HG03097 (cell line): ENCODE measurements around the gene RGS3.

Source experiments
- ATAC-seq: cut with Tn5 transposase; IDR thresholded peaks from one replicate; pipeline ENCODE4 v1.9.1; 2021; ENCODE audit not compliant: unreplicated experiment, low FRiP score

Gene RGS3

DNA sequence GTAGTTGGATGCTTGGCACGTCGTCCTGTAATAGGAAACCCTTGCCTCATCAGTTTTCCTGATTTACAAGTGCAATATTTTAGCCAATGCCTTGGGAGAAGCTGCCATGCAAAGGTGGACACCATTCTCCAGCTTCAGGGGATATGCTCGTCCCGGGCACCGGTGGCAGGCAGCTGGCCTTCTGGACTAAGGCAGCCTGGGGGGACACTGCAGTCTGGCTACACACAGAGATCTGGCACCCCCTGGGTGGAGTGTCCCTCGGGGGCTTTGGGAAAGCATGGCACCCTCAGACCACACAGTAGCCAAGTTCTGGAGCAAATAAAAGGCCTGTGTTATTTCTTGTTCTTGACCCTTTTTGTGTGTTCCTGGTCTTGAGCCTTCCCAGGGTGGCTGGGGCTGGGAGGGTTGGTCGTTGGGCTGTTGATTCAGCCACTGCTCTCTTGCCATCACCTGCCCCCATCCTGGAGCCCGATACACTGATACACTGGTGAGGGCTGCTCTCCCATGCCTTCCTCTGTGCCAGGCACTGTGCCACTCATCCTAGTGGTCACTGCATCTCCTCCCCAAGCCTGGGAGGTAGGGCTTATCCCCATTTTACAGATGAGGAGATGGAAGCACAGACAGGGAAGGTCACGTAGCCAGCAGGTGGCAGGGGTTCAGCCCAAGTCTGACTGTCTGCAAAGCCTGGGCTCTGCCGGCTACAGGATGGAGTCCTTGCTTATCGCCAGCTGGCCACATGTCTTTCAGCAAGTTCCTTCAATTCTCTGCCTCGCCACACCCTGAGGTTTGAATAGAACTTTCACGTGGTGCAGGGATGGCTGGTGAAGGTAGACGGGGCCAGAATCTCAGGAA lies 134.1 kb downstream of the RGS3 start:
- ATAC-seq = no peak

DNA sequence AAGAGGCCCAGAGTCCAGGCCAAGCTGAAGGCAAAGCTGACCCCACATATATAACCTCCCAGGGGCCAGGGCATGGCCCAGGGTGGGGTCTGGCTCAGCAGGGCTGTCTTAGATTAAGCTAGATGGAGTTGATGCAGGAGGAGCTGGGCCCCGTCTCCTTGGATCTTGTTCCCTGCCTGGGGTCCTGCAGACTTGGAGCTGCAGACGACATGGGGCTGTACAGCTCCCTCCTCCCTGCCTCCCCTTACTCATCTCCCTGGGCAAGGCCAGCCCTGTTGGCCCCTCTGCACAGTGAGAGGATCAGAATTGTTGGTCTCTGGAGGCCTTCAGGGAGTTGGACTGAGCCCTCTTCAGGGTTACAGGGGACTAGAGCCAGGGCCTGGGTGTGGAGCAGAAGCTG lies 134.9 kb downstream of the RGS3 start:
- no peak for ATAC-seq

DNA sequence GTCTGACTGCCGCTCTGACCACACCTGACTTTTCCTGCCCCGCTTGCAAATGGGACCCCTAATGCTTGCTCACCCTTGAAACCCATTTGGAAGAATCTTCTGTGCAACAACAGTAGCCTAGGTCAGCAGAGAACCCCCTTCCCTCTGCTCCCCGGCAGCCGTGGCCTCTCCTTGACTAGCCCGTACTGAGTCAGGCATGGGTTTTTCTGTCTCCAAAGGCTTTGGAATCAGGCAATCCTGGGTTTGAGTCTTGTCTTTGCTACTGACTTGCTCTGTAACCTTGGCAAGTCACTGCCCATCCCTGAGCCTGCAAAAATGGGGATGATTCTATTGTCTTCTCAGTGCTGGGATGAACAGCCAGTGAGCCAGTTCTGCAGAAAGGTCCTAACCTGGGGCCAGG lies 135.4 kb downstream of the RGS3 start:
- no peak for ATAC-seq

GRCh38 chr9:113599646-113600022 lies 136.1 kb downstream of the RGS3 start:
- no peak for ATAC-seq

DNA sequence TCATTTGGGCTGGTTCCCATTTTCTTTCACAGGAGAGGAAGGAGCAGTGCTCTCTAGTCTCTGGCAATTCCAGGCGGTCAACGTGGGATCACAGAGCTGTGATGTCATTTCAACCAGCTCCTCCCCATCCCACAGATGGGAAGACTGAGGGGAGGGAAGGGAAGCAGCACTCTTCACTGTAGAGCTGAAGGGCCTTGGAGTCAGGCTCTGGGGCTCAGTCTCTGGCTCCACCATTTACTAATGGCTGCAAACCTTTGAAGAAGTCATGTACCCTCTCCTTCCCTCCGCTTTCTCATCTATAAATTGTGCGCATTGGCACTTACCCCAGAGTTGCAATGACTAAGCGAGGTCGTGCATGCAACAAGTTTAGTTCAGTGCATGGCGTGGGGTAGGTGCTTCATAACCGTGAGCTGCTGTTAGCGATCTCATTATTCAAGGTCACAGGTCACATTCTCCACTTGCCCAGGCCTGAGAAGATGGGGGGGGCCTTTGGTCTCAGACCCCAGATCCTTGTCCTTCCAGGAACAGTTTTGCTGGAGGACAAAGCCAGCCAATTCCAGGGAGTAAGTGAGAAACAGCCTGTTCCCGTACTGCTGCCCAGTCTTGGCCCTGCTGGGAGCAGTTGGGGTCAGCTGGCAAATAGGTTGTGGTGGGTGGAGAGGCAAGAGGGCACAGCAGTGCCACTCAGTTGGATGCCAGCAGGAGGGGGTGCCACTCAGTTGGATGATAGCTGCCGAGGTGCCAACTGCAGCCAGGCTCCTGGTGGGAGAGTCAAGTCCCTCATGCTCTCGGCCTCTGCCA lies 136.7 kb downstream of the RGS3 start:
- ATAC-seq = no peak

GRCh38 chr9:113600871-113601614 lies 137.5 kb downstream of the RGS3 start:
- ATAC-seq = no peak

- ATAC-seq = no peak
Observed at GRCh38 chr9:113601656-113602055, 138.1 kb downstream of the RGS3 start.

DNA sequence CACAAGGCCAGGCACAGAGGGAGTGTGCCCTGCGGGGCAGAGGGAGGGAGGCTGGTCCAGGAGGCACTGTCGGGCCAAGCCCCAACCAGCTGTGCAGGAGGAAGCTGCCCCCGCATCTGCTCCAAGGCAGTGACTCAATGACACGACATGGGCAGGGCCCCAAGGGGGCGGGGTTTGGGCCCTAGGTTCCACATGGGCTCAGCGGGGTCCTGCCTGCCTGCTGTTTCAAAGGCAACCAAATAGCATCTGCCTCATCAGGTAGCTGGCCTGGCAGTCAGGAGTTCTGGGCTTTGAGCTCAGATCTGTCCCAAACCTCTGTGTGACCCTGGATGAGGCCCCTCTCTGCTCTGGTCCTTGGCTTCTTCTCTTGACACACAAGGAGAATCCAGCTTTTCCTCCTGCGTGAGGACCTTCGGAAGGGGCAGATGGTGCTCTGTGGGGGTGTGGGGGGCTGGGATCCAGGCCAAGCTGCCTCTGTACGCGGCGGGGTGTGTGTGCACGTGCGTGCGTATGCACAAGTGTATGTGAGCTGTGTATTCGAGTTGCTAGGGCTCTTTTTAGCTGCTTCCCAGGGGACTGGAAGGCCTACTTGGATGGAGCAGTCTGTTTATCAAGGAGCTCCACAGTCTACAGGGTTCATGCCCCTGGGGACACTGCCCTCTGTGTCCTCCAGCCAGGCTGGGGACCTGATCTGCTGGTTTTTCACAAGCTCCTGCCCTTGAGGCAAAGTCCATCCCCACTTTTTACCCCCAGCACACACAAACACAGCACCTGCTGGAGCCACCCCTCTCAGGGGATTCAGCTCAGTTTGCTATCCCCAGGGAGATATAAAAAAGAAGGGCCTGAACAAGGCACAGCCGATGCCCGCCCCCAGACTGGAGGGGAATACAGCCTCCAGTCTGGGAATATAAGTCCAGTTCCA lies 138.9 kb downstream of the RGS3 start:
- no peak for ATAC-seq

DNA sequence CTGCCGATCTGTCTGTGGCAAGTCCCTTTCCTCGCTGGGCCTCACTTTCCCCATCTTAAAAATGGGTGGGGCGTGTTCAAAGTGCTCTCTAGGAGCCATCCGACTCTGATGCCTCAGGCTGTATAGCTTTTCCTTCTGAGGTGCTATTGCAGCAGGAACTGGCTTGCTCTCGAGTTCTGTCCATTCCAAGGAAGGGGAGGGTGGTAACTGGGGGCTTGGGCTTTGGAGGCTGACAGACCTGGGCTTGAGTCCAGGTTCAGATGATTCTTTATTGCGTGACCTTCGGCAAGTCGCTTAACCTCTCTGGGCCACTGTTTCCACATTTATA lies 139.5 kb downstream of the RGS3 start:
- no peak for ATAC-seq

GRCh38 chr9:113603773-113604172 lies 140.2 kb downstream of the RGS3 start:
- ATAC-seq = no peak

DNA sequence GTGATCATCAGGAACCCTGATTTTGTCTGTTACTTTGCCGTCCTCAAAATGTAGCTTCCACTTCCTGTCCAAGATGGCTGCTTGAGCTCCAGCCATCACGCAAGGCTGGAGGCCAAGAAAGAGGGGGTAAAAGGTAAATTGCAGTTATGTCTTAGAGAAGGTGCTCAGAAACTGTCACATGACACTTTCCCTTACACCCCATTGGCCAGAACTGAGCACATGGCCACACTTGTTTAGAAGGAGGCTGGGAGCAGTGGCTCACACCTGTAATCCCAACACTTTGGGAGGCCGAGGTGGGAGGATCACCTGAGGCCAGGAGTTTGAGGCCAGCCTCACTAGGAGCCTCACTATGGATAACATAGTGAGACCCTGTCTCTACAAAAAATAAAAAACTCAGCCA lies 140.9 kb downstream of the RGS3 start:
- no peak for ATAC-seq

DNA sequence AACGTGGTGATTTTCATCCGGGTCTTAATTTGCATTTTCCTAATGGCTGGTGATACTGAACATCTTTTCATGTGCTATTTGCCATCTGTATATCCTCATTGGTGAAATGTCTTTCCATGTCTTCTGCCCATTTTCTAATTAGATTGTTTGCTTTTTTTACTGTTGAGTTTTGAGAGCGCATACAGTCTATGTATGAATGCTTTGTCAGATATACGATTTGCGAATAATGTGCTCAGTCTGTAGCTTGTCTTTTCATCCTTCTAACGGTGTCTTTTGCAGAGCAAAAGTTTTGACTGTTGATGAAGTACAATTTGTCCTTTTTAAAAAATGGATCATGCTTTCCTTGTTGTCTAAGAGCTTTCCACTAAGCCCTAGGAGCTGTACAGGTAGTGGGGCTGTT lies 143.0 kb downstream of the RGS3 start:
- ATAC-seq = no peak

GRCh38 chr9:113608082-113608685 lies 144.7 kb downstream of the RGS3 start:
- no peak for ATAC-seq

- ATAC-seq = no peak
Observed at GRCh38 chr9:113609562-113610318, 146.2 kb downstream of the RGS3 start.

DNA sequence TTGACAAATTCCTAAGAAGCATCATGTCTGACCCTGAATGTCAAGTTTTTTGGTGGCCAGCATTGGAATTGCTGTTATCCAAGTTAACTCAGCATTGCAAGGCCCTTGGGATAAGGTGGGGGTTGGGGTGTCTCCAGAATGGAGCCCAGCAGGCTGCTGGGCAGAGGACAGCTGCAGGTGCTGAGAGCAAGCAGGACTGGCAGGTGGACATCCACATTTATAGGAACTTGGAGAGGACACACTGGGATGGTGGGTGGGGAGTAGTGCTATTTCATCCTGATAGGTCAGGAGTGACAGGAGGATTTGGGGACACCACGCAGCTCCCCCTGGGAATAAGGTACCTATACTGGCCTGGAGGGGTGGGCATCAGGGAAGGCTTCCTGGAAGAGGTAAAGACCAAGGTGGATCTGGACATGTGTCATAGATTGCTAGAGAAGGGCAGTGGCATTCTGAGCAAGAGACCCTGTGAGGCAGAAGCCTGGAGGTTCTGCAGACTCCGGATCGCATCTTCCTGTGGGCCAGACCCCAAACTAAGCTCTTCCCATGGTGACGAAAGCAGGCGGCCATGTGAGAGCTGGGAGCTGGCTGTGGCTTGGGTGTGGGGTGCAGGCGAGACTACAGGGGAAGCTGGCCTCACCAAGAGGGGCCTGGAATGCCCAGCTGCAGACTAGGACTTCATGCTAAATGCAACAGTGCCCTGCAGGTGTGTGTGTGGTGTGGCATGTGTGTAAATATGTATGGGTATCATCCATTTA lies 148.1 kb downstream of the RGS3 start:
- no peak for ATAC-seq

DNA sequence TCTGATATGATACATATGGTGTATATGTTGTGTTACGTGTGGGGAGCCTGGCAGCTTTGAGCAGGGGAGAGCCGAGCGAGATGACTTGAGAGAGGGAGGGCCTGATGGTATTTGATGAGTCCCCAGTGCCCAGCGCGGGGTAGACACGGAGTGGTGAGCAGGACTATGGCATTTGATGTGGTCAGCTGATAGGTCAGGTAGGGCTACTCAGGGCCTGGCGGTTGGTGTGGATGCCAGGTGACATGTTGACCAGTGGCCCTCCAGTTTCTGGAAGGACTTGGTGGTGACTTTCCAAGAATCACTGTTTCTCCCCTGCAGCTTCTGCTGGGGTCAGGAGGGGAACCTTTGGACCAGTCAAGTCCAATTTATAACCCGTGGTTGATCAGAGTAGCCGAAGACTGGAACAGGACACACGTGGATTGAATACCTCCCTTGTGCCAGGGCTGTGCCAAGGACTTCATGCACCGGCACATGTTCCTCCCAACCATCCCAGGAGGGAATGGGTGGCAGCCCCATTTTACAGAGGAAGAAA lies 148.8 kb downstream of the RGS3 start:
- ATAC-seq = no peak

DNA sequence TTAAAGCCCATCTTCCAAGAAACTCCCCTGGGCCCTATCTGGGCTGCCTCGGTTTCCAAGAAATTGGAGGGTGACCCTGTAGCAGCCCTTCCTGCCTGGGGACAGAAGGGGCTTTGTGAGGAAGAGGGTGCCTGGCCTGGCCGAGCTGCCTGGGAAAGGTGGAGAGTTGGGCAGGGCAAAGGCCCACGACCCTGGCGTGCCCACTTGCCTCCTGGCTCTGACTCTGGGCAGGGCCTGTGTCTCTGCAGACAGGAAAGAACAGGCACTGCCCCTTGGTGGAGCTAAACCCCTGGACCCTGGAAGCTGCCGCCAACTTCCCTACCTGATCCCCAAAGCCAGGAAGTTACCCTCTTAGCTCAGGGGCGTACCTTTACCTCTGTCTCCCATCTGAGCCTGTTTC lies 149.3 kb downstream of the RGS3 start:
- no peak for ATAC-seq

DNA sequence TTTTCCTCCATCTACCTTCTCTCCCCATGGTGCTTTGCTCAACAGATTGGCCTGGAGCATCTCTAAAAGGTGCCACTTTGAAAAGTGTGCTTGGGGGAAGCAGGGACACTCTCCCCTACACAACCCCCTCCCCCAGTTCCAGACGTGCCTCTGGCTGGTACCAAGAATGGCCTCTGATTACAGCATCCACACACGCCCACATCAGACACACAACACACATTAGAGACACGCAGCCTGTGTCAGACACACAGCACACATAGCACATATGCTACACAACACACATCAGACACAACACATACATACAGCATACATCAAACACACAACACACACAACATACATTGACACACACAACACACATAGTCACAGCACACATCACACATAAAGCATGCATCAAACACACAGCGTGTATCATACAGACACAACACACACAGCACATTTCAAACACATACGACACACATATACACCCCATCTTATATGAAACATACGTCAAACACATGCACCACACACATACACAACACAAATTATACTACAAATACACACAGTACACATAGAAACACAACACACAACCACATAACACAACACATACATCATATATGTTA lies 150.4 kb downstream of the RGS3 start:
- no peak for ATAC-seq
